ENCODE measurements around the gene KNSTRN. TPM values are rescaled to one million over a fixed set of nuclear protein-coding genes. Genes with fewer than 3 reads are reported as not detected.

KNSTRN gene
- total and polyA plus RNA-seq, 7 donors, result 5.0 to 18.9 (median 6.8) TPM

DNA sequence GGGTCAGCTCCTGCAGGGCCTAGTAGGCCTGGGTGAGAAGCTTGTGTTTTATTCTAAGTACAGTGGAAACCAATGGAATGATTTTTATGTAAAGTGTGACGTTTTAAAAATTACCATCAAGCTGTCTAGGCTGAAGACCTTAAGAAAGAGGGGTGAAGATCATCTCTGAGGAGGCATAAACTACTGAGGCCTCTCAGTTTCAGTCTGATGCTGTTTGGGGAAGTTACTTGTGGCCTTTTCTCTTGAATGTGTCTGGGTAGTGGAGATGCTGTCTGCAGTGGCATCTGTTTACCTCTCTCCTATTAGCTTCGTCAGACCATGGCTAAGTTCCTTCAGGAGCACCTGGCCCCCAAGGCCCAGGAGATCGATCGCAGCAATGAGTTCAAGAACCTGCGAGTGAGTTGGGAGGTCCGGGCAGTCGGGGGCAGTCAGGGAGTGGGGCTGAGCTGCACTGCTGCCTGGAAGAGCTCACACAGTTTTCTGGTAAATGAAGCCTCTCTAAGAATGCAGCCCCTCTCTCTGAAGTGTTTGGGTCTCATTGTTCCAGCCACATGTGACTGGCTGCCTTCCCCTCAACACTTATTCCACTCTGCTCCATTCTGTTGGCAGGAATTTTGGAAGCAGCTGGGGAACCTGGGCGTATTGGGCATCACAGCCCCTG lies 24.9 kb downstream of the KNSTRN start:
- Histone ChIP-seq H3K4me1 (peaks cover 0 to 31% (median 22%) of the 10 kb centered on the region in 4 donors), H3K36me3 (peaks cover 13 to 46% (median 15%) of the 10 kb centered on the region in 4 donors), H3K9me3 (no peaks in the 10 kb centered on the region), H3K27ac (no peak overlapping the region), H3K27me3 (no peaks in the 10 kb centered on the region), H3K4me3 (no peak overlapping the region)
- TF ChIP-seq POLR2A (IDR thresholded peaks at IDR 0.05) (no peak), POLR2AphosphoS5 (IDR thresholded peaks at IDR 0.05) (no peak), EP300 (IDR thresholded peaks at IDR 0.05) (no peak)
- TF ChIP-seq, protein P1, sequence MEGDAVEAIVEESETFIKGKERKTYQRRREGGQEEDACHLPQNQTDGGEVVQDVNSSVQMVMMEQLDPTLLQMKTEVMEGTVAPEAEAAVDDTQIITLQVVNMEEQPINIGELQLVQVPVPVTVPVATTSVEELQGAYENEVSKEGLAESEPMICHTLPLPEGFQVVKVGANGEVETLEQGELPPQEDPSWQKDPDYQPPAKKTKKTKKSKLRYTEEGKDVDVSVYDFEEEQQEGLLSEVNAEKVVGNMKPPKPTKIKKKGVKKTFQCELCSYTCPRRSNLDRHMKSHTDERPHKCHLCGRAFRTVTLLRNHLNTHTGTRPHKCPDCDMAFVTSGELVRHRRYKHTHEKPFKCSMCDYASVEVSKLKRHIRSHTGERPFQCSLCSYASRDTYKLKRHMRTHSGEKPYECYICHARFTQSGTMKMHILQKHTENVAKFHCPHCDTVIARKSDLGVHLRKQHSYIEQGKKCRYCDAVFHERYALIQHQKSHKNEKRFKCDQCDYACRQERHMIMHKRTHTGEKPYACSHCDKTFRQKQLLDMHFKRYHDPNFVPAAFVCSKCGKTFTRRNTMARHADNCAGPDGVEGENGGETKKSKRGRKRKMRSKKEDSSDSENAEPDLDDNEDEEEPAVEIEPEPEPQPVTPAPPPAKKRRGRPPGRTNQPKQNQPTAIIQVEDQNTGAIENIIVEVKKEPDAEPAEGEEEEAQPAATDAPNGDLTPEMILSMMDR (IDR thresholded peaks at IDR 0.05), result no peak
- DNase-seq, result no peak
- intact Hi-C loops (cut with DNase I), result loop anchor here (5.0 kb wide), 1 partner anchor 85 kb away; the partner anchor contains the start of gene INAFM2
- 83 to 86% methylated on average over 8 of the region's 8 CpGs for WGBS, 2 donors

DNA sequence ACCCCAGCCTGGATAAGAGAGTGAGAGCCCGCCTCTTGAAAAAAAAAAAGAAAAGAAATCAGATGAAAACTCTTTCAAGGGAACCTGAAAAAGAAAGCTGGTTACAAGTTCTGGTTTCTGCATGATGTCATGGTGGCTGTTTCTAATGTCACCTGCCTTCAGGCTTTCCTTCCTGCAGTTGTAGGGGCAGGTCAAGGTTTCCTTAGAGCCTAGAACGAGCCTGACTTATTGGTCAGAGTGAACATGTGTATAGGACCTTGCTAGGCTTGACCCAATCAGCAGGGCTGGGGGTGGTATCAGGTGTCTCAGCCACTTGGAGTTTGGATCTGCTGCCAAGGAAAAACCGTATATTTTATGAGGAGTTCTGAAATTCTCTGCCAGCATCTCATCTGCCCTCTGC lies 26.8 kb downstream of the KNSTRN start:
- intact Hi-C loops (cut with DNase I), result loop anchor here (5.0 kb wide), 1 partner anchor 87 kb away; the partner anchor contains the start of gene INAFM2

DNA sequence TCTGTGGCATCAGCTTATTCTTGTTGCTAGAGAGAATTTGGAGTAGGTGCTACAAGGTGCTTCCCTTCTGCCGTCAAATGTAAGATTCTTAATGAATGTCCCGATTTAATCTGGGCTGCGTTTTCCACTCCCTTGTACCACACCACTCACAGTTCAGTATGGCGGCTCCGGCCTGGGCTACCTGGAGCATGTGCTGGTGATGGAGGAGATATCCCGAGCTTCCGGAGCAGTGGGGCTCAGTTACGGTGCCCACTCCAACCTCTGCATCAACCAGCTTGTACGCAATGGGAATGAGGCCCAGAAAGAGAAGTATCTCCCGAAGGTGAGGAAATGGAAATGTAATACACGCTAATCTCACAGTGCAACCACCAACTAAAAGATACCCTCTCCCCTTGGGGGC lies 28.0 kb downstream of the KNSTRN start:
- H3K27ac ChIP-seq, result no peak overlapping the region
- 97 to 98% methylated on average over 11 of the region's 11 CpGs for WGBS, 2 donors
- peaks cover 0 to 22% (median 15%) of the 10 kb centered on the region in 4 donors for H3K4me1 ChIP-seq
- intact Hi-C loops (cut with DNase I), result no loop called here
- H3K27me3 ChIP-seq, result no peaks in the 10 kb centered on the region
- TF ChIP-seq POLR2AphosphoS5 (IDR thresholded peaks at IDR 0.05), result no peak
- TF ChIP-seq POLR2A (IDR thresholded peaks at IDR 0.05), result no peak
- H3K9me3 ChIP-seq, result no peaks in the 10 kb centered on the region
- no peak for DNase-seq
- H3K4me3 ChIP-seq, result no peak overlapping the region
- H3K36me3 ChIP-seq, result peaks cover 15 to 76% (median 27%) of the 10 kb centered on the region in 4 donors

More for the DNA sequence above, 26.8 kb downstream of the KNSTRN start:
- no peaks in the 10 kb centered on the region for H3K27me3 ChIP-seq
- 64 to 68% methylated on average over 3 of the region's 3 CpGs for WGBS, 2 donors
- no peak for DNase-seq
- no peak overlapping the region for H3K27ac ChIP-seq
- H3K9me3 ChIP-seq, result no peaks in the 10 kb centered on the region
- no peak overlapping the region for H3K4me3 ChIP-seq
- TF ChIP-seq, protein P1 (IDR thresholded peaks at IDR 0.05), result no peak
- no peak for TF ChIP-seq POLR2AphosphoS5 (IDR thresholded peaks at IDR 0.05)
- TF ChIP-seq EP300 (IDR thresholded peaks at IDR 0.05), result no peak
- TF ChIP-seq POLR2A (IDR thresholded peaks at IDR 0.05), result no peak
- H3K4me1 ChIP-seq, result peaks cover 0 to 31% (median 22%) of the 10 kb centered on the region in 4 donors
- H3K36me3 ChIP-seq, result peaks cover 15 to 65% (median 18%) of the 10 kb centered on the region in 4 donors

- H3K27me3 ChIP-seq, result no peaks in the 10 kb centered on the region
- no peaks in the 10 kb centered on the region for H3K9me3 ChIP-seq
- no peak overlapping the region for H3K27ac ChIP-seq
- peaks cover 0 to 9% (median 2%) of the 10 kb centered on the region in 4 donors for H3K4me1 ChIP-seq
- intact Hi-C loops (cut with DNase I), result no loop called here
- TF ChIP-seq POLR2A (IDR thresholded peaks at IDR 0.05) (no peak), EP300 (IDR thresholded peaks at IDR 0.05) (no peak), POLR2AphosphoS5 (IDR thresholded peaks at IDR 0.05) (no peak)
- TF ChIP-seq, protein P1 (IDR thresholded peaks at IDR 0.05), result no peak
- no peak overlapping the region for H3K4me3 ChIP-seq
- peaks cover 15 to 91% (median 37%) of the 10 kb centered on the region in 4 donors for H3K36me3 ChIP-seq
- DNase-seq, result no peak
- 20 to 73% methylated on average over 7 of the region's 7 CpGs for WGBS, 2 donors
Observed at GRCh38 chr15:40412095-40412759, 29.7 kb downstream of the KNSTRN start.

DNA sequence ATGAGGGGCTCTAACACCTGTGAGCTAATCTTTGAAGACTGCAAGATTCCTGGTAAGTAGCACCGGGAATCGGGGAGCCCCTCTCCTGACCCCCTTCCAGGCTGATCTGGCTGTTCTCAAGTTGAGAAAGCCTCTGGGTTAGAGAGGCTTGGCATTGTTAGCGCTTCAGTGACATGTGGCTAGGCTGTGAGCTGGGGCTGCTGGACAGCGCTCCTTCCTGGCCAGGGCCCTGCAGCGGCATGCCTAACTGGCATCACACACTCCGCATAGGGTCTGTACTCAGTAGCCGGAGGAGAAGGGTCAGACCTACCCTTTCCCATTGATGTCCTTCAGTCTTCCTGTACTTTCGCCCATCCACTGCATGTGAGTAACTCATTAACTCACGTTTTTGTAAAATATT lies 30.5 kb downstream of the KNSTRN start:
- no peak overlapping the region for H3K4me3 ChIP-seq
- peaks cover 15 to 94% (median 39%) of the 10 kb centered on the region in 4 donors for H3K36me3 ChIP-seq
- 94 to 96% methylated on average over 9 of the region's 9 CpGs for WGBS, 2 donors
- H3K27me3 ChIP-seq, result no peaks in the 10 kb centered on the region
- DNase-seq, result no peak
- peaks cover 0 to 1% (median 0%) of the 10 kb centered on the region in 4 donors for H3K4me1 ChIP-seq
- intact Hi-C loops (cut with DNase I), result no loop called here
- no peaks in the 10 kb centered on the region for H3K9me3 ChIP-seq
- H3K27ac ChIP-seq, result no peak overlapping the region
- TF ChIP-seq, protein P1 (IDR thresholded peaks at IDR 0.05), result no peak
- no peak for TF ChIP-seq POLR2AphosphoS5 (IDR thresholded peaks at IDR 0.05)
- no peak for TF ChIP-seq POLR2A (IDR thresholded peaks at IDR 0.05)
